Erythroblast (primary cell): ENCODE results near the gene ZNF436.

Experiments
- GATA1 ChIP-seq: IDR thresholded peaks from 2 replicates; pipeline ENCODE4 v1.6.1; 2011; ENCODE audit warnings: low read depth, mild to moderate bottlenecking, control low read depth, low read length, moderate library complexity
- POLR2A ChIP-seq: IDR thresholded peaks from 2 replicates; pipeline ENCODE4 v1.6.1; 2011; ENCODE audit warnings: mild to moderate bottlenecking, low read length

- no peak for TF ChIP-seq POLR2A
- no peak for TF ChIP-seq GATA1
Measured at GRCh38 chr1:23337869-23338268, 31.8 kb downstream of the ZNF436 start.
